ENCODE results near the gene EXOSC5. TPM values are rescaled to one million over a fixed set of nuclear protein-coding genes. Genes with fewer than 3 reads are reported as not detected.

The EXOSC5 gene
- total and polyA plus RNA-seq, 9 of the 15 experiments (the other 6 are each of a cell fraction or from before 2014, with no cell fraction given), result 10.9 to 75.5 (median 37.8) TPM

- no peak for TF ChIP-seq ARID4B (CRISPR knock-in tag; IDR thresholded peaks at IDR 0.05)
- TF ChIP-seq EWSR1 (IDR thresholded peaks at IDR 0.05; ENCODE audit: borderline replicate concordance, low read depth, partially characterized antibody), result no peak
- no peak for TF ChIP-seq SP1 (CRISPR knock-in tag; IDR thresholded peaks at IDR 0.05)
- TF ChIP-seq COPS2 (conservative IDR thresholded peaks at IDR 0.05), result no peak
Measured at GRCh38 chr19:41372501-41372900, 24.7 kb downstream of the EXOSC5 start (continued).

GRCh38 chr19:41371541-41371940, 25.6 kb downstream of the EXOSC5 start:
- no peaks in the 10 kb centered on the region for H4K20me1 ChIP-seq (replicated peaks; ENCODE audit: control insufficient read depth, insufficient read depth, low read length)
- H3K27ac ChIP-seq (ENCODE audit: extremely low read depth, low read depth, low read length), result no peak overlapping the region
- H3K36me3 ChIP-seq (ENCODE audit: control insufficient read depth, insufficient read depth, low read length), result no peaks in the 10 kb centered on the region
- no peak overlapping the region for H3K9ac ChIP-seq (ENCODE audit: insufficient read depth in 1 of 2, low read depth in 2 of 2, low read length in 2 of 2)
- no peak for ATAC-seq
- CTCF ChIA-PET (ENCODE audit: low intra/inter-chr PET ratio), result no interaction called here
- no peak for FAIRE-seq
- 88% methylated on average over 8 of the region's 8 CpGs for WGBS (ENCODE audit: insufficient coverage, low coverage, missing lambda C conversion rate)
- in situ Hi-C loops (cut with MboI), result no loop called here
- no peaks in the 10 kb centered on the region for H3K9me3 ChIP-seq (replicated peaks; ENCODE audit: control insufficient read depth, insufficient read depth, low read depth, low read length)
- H3K79me2 ChIP-seq (ENCODE audit: control insufficient read depth, insufficient read depth, low read length), result peaks cover 24% of the 10 kb centered on the region
- H3K4me2 ChIP-seq (ENCODE audit: insufficient read depth, low read length), result no peak overlapping the region
- BruUV-seq (replicated peaks), result no TSS peak
- H2AFZ ChIP-seq (ENCODE audit: low read depth, low read length), result no peak overlapping the region
- no peaks in the 10 kb centered on the region for H3K9me1 ChIP-seq (ENCODE audit: control insufficient read depth, insufficient read depth, low read length)
- H3K4me3 ChIP-seq, result no peak overlapping the region
- peaks cover 18 to 41% of the 10 kb centered on the region in 2 experiments for H3K4me1 ChIP-seq (replicated peaks in 1 of 2; ENCODE audit: control insufficient read depth in 2 of 2, insufficient read depth in 2 of 2, low read length in 2 of 2)
- DNase-seq (ENCODE audit: extremely low read depth in 1 of 4, low spot score in 3 of 4), result no peak
- POLR2A ChIA-PET, result no interaction called here
- intact Hi-C loops (cut with micrococcal nuclease), result no loop called here
- H3K27me3 ChIP-seq (ENCODE audit: control insufficient read depth in 2 of 2, insufficient read depth in 2 of 2, low read length in 2 of 2), result no peaks in the 10 kb centered on the region
- TF ChIP-seq GTF2A2 (tag; IDR thresholded peaks at IDR 0.05) (no peak), IRF2 (CRISPR knock-in tag; IDR thresholded peaks at IDR 0.05) (no peak), NR2C2 (CRISPR knock-in tag; IDR thresholded peaks at IDR 0.05) (no peak), NR2C2 (tag; IDR thresholded peaks at IDR 0.05) (no peak), ZNF41 (CRISPR knock-in tag; conservative IDR thresholded peaks at IDR 0.05) (no peak), LEF1 (IDR thresholded peaks at IDR 0.05) (no peak), ZNF785 (CRISPR knock-in tag; IDR thresholded peaks at IDR 0.05) (no peak), NUFIP1 (IDR thresholded peaks at IDR 0.05; ENCODE audit: partially characterized antibody) (no peak), DPF2 (IDR thresholded peaks at IDR 0.05) (no peak), CBFA2T2 (conservative IDR thresholded peaks at IDR 0.05) (no peak), HOXB6 (CRISPR knock-in tag; IDR thresholded peaks at IDR 0.05; ENCODE audit: borderline replicate concordance) (no peak), MAX (CRISPR knock-in tag; IDR thresholded peaks at IDR 0.05) (no peak)
